HK-2 (cell line): ENCODE results near the gene SLCO3A1.
"Not testable (repeated sequence)": the region's sequence is repeated elsewhere in the genome, so short reads cannot be mapped to it uniquely, and the experiment has no call there.

ENCODE experiments used
- DNase-seq: peaks from one replicate; pipeline ENCODE4 v3.0.0-alpha.2; 2018; ENCODE audit not compliant: unreplicated experiment

Gene SLCO3A1

DNA sequence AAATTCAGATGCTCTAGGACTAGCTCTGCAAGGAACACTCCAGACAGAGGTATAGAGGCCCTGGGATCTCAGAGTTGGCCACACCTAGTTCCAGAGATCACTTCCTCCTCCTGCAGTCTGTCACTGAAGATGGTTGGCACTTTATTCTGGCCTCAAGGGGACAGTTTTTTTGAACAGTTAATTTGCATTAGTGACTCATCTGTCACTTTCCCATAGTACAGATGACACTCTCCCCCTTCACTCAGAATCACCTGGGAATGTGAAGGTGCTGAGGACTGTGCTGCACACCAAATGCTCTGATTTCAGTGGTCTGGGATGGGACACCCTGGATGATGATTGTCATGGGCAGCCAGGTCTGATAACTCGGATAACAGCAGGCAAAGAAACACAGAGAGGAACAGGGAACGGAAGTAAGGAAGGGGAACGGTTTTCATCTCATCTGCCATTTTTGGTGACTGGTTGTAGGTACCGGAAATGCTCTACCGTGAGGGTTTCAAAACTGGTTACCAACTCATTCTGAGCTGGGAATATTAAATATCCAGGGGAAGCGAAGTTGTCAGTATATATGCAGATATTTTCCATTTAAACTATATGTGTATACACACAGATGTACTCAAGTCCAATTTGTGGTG, 307.6 kb downstream of the SLCO3A1 start:
- no peak for DNase-seq

GRCh38 chr15:92162657-92163056, 309.1 kb downstream of the SLCO3A1 start:
- DNase-seq: no peak

DNA sequence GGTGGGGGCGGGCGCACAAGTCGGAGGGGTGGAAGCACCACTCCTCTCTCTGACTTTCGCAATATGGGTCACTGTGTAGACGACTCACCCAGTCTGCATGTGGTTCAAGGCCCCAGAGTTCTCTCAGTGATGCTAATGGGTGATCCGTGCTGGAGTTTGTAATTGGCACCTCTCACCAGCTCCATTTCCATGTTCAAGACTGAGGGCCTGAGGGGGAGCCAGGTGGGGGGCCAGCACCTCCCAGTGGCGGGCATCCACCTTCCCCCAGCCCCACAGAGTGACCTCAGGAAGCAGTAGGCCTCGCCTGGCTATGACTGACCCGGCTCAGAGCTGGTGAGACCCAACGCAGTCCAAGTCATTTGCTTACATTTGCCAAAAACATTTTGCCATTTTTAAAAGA, 310.1 kb downstream of the SLCO3A1 start:
- no peak for DNase-seq

DNA sequence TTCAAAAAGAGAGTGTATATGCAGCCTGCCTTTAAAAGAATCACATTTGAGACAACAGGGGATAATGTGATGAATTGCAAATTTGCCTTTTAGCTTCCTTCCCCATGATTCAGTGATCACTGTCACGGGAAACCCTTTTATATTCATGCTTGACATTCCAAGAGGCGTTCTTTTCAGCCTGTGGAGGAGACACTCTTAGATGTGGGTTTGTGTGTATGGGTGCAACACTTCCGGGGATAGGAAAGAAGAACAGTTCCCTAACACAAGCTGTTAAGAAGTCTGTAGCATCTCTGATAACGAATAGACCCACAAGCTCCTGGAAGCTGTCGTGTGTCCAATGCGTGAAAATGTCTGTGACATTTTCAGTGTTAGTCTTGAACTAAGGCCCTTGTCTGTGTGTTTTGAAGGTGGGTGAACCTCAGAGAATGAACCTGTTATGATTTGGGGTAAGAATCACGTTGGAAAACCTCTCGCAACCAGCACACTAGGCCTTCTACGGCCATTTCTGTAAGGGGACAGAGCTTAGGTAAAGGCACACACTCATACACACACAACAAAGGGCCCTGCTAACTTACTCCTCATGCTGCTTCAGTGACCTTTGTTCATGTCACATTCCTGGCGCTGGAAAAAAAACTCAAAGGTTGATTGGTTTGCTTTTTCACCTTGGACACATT, 311.0 kb downstream of the SLCO3A1 start:
- no peak for DNase-seq

- no peak for DNase-seq
Observed at GRCh38 chr15:92165001-92165346, 311.5 kb downstream of the SLCO3A1 start.

- no peak for DNase-seq
Observed at GRCh38 chr15:92166029-92166428, 312.5 kb downstream of the SLCO3A1 start.

GRCh38 chr15:92166751-92167405, 313.4 kb downstream of the SLCO3A1 start:
- no peak for DNase-seq

GRCh38 chr15:92167451-92167850, 313.9 kb downstream of the SLCO3A1 start:
- no peak for DNase-seq

DNA sequence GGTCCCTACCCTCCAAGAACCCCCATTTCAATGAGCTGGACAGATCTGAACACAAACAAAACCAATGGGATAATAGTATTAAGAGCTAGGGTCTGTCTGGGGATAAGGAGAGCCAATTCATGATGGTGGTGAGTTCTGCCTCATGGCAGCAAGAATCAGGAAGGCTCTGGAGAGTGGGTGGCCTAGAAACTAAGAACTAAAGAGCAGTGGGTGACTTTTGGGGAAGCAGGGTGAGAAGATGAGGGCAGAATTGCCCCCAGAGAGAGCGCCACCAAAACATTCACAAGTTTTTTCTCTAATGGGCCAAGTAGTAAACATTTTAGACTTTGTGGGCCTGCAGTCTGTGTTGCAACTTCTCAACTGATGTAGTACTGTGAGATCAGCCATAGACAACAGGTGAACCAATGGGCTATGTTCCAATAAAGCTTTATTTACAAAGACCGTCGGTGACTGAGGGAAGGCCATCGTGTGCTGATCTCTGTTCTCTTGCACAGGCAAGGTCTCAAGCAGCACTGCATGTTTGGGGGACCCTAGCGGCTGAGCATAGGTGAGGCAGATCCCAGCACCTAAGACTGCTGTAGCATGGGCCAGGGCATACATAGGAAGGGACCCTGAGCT, 314.7 kb downstream of the SLCO3A1 start:
- no peak for DNase-seq

DNA sequence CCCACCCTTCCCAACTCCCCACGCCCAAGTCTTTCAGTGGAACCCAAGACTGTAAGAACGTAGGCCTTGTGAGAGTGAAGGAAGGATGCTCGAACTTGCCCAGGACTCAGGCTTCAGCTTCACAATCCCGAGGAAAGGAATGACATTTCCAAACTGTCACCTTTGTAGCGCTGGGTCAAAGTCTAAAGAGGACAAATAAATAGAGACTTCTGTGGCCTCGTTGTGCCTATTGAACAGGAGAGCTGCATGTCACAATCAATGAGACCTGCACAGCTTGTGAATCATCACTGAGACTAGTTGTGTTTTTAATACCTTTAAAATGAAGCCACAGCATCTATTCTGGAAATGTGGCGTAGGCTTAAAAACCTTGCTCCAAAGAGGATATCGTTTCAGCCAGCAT, 317.4 kb downstream of the SLCO3A1 start:
- DNase-seq: no peak

- no peak for DNase-seq
Observed at GRCh38 chr15:92178911-92179310, 325.4 kb downstream of the SLCO3A1 start.

GRCh38 chr15:92184142-92184541, 330.6 kb downstream of the SLCO3A1 start:
- no peak for DNase-seq

DNA sequence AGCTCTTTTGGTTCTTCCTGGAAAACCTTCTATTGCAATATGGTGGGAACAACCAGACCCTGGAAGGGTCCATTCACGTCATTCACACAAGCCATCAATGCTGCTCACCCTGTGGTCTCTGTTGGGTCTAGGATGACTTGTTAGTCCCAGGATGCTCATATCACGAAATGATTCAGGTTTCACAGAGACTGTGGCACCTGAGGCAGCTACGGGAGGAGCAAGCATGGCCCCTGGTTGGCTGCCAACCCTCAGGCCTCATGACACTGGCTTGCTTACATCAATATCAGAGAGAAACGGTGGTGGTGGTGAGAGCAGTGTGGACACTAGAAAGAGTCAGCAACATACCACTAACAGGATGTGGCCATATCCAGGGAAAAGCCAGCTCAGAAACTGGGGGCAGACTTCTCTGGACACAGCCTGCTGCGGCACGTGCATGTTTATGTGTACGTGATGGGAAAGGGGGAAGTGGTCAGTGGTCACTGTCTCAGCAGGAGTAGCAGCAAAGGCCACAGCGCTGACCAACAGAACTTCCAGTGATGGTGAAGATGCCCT, 331.2 kb downstream of the SLCO3A1 start:
- no peak for DNase-seq

DNA sequence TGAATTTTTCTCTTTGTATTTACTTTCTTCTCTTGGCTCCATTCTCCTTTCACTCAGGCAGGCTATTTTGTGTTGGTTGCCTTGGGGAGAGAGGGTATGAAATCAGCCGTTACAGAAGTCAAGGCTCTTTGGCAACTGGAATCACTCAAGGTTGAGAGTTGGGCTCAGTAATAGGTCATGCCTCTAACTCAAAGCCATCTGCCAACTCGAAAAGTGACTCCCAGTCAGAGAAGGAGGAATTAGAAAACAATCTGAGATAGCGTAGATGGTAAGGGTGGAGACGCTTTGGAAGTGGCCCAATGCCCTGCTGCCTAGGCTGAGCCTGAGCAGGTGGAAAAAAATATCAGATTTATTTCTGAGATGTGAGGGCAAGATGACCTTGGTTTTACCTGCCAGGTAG, 334.5 kb downstream of the SLCO3A1 start:
- no peak for DNase-seq

GRCh38 chr15:92189166-92189565, 335.7 kb downstream of the SLCO3A1 start:
- no peak for DNase-seq

DNA sequence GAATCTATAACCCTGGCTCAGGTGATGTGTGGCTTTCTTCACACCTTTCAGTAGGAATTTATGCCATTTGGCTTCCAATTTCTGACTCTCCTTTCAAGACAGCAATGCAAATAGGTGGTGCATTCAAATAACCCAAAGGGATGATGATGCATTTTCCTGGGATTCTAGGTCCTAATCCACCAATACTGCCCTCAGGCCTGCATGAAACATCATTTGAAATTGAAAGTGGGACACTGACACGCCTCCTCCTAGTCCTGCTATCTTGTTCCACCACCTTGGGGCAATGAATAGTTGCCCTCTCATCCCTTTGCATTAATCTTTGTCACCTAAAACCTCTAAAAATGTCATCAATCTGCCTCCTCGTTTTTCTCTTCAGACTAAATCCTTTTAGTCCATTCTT, 341.7 kb downstream of the SLCO3A1 start:
- no peak for DNase-seq

GRCh38 chr15:92196342-92196741, 342.8 kb downstream of the SLCO3A1 start:
- DNase-seq: no peak

DNA sequence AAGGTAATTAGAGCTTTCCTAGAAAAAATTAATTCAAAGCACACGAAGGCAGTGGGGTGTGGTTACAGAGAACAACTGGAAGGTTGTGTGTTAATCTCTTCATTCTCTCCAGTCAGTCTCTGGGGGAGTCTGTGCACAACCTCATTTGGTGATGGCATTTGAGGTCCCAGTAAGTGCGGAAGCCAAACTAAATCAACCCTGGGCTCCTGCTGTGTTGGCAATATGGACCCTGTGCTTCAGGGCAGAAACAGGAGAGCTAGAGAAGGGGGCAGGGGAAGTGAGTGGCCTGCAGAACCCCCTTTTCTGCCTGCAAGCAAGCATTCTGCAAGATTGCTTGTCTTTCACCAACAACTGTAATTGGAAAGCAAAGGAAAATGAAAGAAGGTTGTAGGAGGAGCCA, 344.2 kb downstream of the SLCO3A1 start:
- no peak for DNase-seq

DNA sequence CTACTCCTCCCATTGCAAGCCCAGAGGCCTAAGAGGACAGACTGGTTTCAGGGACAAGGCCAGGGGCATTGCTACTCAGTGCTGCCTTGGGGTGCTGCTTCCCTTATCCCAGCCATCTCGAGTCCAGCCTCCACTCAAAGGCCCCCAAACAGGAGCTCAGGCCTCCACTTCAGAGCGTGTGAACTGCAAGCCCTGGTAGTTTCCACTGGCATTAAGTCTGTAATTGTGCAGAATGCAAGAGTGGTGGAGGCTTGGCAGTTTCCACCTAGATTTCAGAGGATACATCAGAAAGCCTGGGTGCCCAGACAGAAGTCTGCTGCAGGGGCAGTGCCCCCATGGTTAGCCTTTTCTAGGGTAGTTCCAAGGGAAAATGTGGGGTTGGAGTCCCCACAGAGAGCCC, 347.4 kb downstream of the SLCO3A1 start:
- no peak for DNase-seq

- DNase-seq: no peak
Observed at GRCh38 chr15:92205255-92205739, 351.8 kb downstream of the SLCO3A1 start.

DNA sequence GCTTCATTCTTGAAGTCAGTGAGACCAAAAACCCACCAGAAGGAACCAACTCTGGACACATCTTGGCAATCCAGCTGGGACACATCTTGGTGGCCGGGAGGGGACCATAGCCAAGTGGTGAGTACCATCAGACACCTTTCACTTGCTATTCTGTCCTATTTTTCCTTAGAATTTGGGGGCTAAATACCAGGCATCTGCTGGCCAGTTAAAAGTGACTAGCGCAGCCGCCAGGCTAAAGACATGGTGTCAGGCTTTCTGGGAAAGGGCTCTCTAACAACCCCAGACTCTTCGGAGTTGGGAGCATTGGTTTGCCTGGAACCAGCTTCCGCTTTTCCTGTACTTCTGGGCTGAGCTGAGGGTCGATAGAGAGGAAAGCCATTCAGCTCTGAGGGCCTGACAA, 354.1 kb downstream of the SLCO3A1 start:
- not testable (repeated sequence) for DNase-seq
